Measurements from ENCODE around the gene SLC35F4. TPM values are rescaled to one million over a fixed set of nuclear protein-coding genes. Genes with fewer than 3 reads are reported as not detected.

SLC35F4 gene
- total RNA-seq, 1 experiment from 2014 or later = not detected

GRCh38 chr14:57875985-57876384 is 10.1 kb upstream of the SLC35F4 start:
- no TSS peak for BruUV-seq (replicated peaks)
- H3K27me3 Mint-ChIP-seq (ENCODE audit: insufficient read depth, unreplicated experiment) = peaks cover 19% of the 10 kb centered on the region

GRCh38 chr14:57875296-57875695 is 9.4 kb upstream of the SLC35F4 start:
- POLR2A ChIA-PET = no interaction called here
- CTCF ChIA-PET = no interaction called here
- TF ChIP-seq CTCF (IDR thresholded peaks at IDR 0.05; ENCODE audit: insufficient read depth in 1 of 2, low read depth in 1 of 2, low read length in 1 of 2, severe bottlenecking in 1 of 2, unreplicated experiment in 1 of 2) = no peak
- H3K36me3 ChIP-seq (ENCODE audit: control insufficient read depth, insufficient read depth, low read length) = no peaks in the 10 kb centered on the region
- Mint-ChIP-seq H3K27me3 (ENCODE audit: insufficient read depth, unreplicated experiment) (peaks cover 14% of the 10 kb centered on the region), H3K4me3 (ENCODE audit: unreplicated experiment) (no peak overlapping the region), H3K27ac (ENCODE audit: unreplicated experiment) (no peak overlapping the region), H3K4me1 (ENCODE audit: low read depth, unreplicated experiment) (peaks cover under 1% of the 10 kb centered on the region), H3K9me3 (ENCODE audit: unreplicated experiment) (no peaks in the 10 kb centered on the region), H3K36me3 (ENCODE audit: insufficient read depth, unreplicated experiment) (no peaks in the 10 kb centered on the region)
- no peaks in the 10 kb centered on the region for H3K4me1 ChIP-seq
- no peak for DNase-seq
- H3K27me3 ChIP-seq (replicated peaks; ENCODE audit: control insufficient read depth, insufficient read depth, low read length) = no peaks in the 10 kb centered on the region
- H3K9me3 ChIP-seq = no peaks in the 10 kb centered on the region
- intact Hi-C loops (cut with micrococcal nuclease; ENCODE audit: unreplicated experiment) = no loop called here
- BruUV-seq (replicated peaks) = no TSS peak
- H3K4me3 ChIP-seq (ENCODE audit: low read depth, low read length) = no peak overlapping the region

More at GRCh38 chr14:57875985-57876384, 10.1 kb upstream of the SLC35F4 start:
- no peak for DNase-seq
- Mint-ChIP-seq H3K36me3 (ENCODE audit: insufficient read depth, unreplicated experiment) (no peaks in the 10 kb centered on the region), H3K27ac (ENCODE audit: unreplicated experiment) (no peak overlapping the region), H3K9me3 (ENCODE audit: unreplicated experiment) (no peaks in the 10 kb centered on the region), H3K4me1 (ENCODE audit: low read depth, unreplicated experiment) (no peaks in the 10 kb centered on the region), H3K4me3 (ENCODE audit: unreplicated experiment) (no peak overlapping the region)
- H3K36me3 ChIP-seq (ENCODE audit: control insufficient read depth, insufficient read depth, low read length) = no peaks in the 10 kb centered on the region
- H3K27me3 ChIP-seq (replicated peaks; ENCODE audit: control insufficient read depth, insufficient read depth, low read length) = no peaks in the 10 kb centered on the region
- ChIA-PET POLR2A (no interaction called here), CTCF (no interaction called here)
- no peak for TF ChIP-seq CTCF (IDR thresholded peaks at IDR 0.05; ENCODE audit: insufficient read depth in 1 of 2, low read depth in 1 of 2, low read length in 1 of 2, severe bottlenecking in 1 of 2, unreplicated experiment in 1 of 2)
- H3K9me3 ChIP-seq = no peaks in the 10 kb centered on the region
- H3K4me1 ChIP-seq = no peaks in the 10 kb centered on the region
- no peak overlapping the region for H3K4me3 ChIP-seq (ENCODE audit: low read depth, low read length)
- intact Hi-C loops (cut with micrococcal nuclease; ENCODE audit: unreplicated experiment) = no loop called here

- H3K4me3 Mint-ChIP-seq (ENCODE audit: unreplicated experiment) = no peak overlapping the region
- intact Hi-C loops (cut with micrococcal nuclease; ENCODE audit: unreplicated experiment) = loop anchor here (1.0 to 2.0 kb wide), 3 partner anchors 179 to 385 kb away; no protein-coding TSS in a partner anchor
Measured at GRCh38 chr14:57871459-57872080, 5.7 kb upstream of the SLC35F4 start.

More at GRCh38 chr14:57871459-57872080, 5.7 kb upstream of the SLC35F4 start:
- no peak overlapping the region for H3K27ac Mint-ChIP-seq (ENCODE audit: unreplicated experiment)
- Histone ChIP-seq H3K4me1 (no peaks in the 10 kb centered on the region), H3K9me3 (no peaks in the 10 kb centered on the region), H3K27me3 (replicated peaks; ENCODE audit: control insufficient read depth, insufficient read depth, low read length) (no peaks in the 10 kb centered on the region), H3K36me3 (ENCODE audit: control insufficient read depth, insufficient read depth, low read length) (no peaks in the 10 kb centered on the region), H3K4me3 (ENCODE audit: low read depth, low read length) (no peak overlapping the region)
- ChIA-PET POLR2A (no interaction called here), CTCF (interaction anchor here (0.9 kb wide), 1 partner anchor 11 kb away, joined by 3 read pairs; no protein-coding TSS in a partner anchor)
- H3K4me1 Mint-ChIP-seq (ENCODE audit: low read depth, unreplicated experiment) = peaks cover 7% of the 10 kb centered on the region
- BruUV-seq (replicated peaks) = no TSS peak
- peak; percentile 44 to 62 for TF ChIP-seq CTCF (IDR thresholded peaks at IDR 0.05; ENCODE audit: insufficient read depth in 1 of 2, low read depth in 1 of 2, low read length in 1 of 2, severe bottlenecking in 1 of 2, unreplicated experiment in 1 of 2)
- H3K9me3 Mint-ChIP-seq (ENCODE audit: unreplicated experiment) = no peaks in the 10 kb centered on the region
- DNase-seq = peak in 1 of 2 experiments; percentile 37
- H3K36me3 Mint-ChIP-seq (ENCODE audit: insufficient read depth, unreplicated experiment) = no peaks in the 10 kb centered on the region
- H3K27me3 Mint-ChIP-seq (ENCODE audit: insufficient read depth, unreplicated experiment) = peaks cover 11% of the 10 kb centered on the region

All from Caco-2 (cell line).